PC-9 (cell line): ENCODE data around the gene PTPRD.

Source experiments
- CTCF ChIP-seq: fragments of 200-600 bp; sonication (generic); conservative IDR thresholded peaks from 2 replicates; pipeline ENCODE4 v1.6.1; 2017; ENCODE audit warnings: mixed run types, antibody characterized with exemption, mild to moderate bottlenecking, moderate library complexity
- EZH2 ChIP-seq: fragments of 200-600 bp; sonication (generic); IDR thresholded peaks from 2 replicates; pipeline ENCODE4 v1.8.0; 2017; ENCODE audit warnings: antibody characterized with exemption, low read depth

- TF ChIP-seq CTCF (no peak), EZH2 (no peak)
These were observed 556.9 kb downstream of the PTPRD start for GRCh38 chr9:10055886-10056395.
